ENCODE measurements around the gene OR10V1.

Gene OR10V1

DNA sequence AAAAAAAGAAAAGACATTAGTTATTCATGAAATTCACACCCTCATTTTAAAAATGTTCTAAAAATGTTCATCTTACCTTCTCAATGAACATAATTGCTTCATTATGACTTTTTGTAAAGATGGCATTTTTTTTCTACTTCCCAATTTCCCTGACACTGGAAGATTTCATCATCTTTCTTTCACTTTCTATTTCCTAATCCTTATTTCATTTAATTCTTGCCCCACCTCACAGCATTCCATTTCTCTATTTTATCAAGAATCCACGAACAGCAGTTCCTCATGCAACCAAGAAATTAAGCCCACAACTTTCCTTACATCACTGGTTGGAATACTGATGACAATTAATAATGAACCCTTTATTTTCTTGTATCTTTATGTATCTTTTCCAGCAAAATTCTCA, 46.7 kb downstream of the OR10V1 start:
- Histone ChIP-seq H3K18ac (ENCODE audit: low read length) (no peak overlapping the region), H3K4me1 (ENCODE audit: control insufficient read depth in 2 of 2, insufficient read depth in 1 of 2, low read depth in 1 of 2, low read length in 2 of 2) (peaks cover 5 to 10% of the 10 kb centered on the region in 2 donors), H3K14ac (ENCODE audit: low read length) (no peak overlapping the region), H3K4me3 (ENCODE audit: low read length in 2 of 2) (no peak overlapping the region), H2AFZ (ENCODE audit: low read length) (no peak overlapping the region), H3K9ac (ENCODE audit: low read depth, low read length, poor library complexity) (no peak overlapping the region), H4K91ac (ENCODE audit: low read depth, low read length, poor library complexity) (no peak overlapping the region), H3K79me1 (ENCODE audit: low read depth, low read length) (peaks cover 2% of the 10 kb centered on the region), H3K23ac (ENCODE audit: low read depth, low read length, poor library complexity) (no peak overlapping the region), H3K4ac (ENCODE audit: low read length) (no peak overlapping the region), H3K4me2 (ENCODE audit: insufficient read depth, low read length, poor library complexity, severe bottlenecking) (no peak overlapping the region), H2AK5ac (ENCODE audit: low read depth, low read length) (no peak overlapping the region), H4K8ac (ENCODE audit: low read depth, low read length) (no peak overlapping the region), H2BK15ac (ENCODE audit: low read length) (no peak overlapping the region), H3K36me3 (replicated peaks in 1 of 2; ENCODE audit: control insufficient read depth in 2 of 2, insufficient read depth in 2 of 2, low read length in 2 of 2) (peaks cover 4 to 55% of the 10 kb centered on the region in 2 donors), H3K27me3 (ENCODE audit: control insufficient read depth in 3 of 3, insufficient read depth in 3 of 3, low read depth in 1 of 3, low read length in 3 of 3) (no peaks in the 10 kb centered on the region), H2BK12ac (ENCODE audit: low read length) (no peak overlapping the region), H2BK120ac (ENCODE audit: low read depth, low read length) (no peak overlapping the region), H3K27ac (replicated peaks; ENCODE audit: low read length) (no peak overlapping the region), H3K9me3 (replicated peaks in 1 of 2; ENCODE audit: control insufficient read depth in 2 of 2, insufficient read depth in 1 of 2, low read depth in 1 of 2, low read length in 2 of 2) (no peaks in the 10 kb centered on the region), H2BK5ac (ENCODE audit: low read length) (no peak overlapping the region)
- DNase-seq (ENCODE audit: low spot score), result no peak
- WGBS, 2 donors (ENCODE audit: extremely low coverage in 2 of 2, insufficient read length in 2 of 2, insufficient replicate concordance in 1 of 2), result no CpG with 5 or more reads among the region's 1 CpG
